Thymus (tissue), 11 donors: ENCODE data around the gene C2CD2L. TPM values are rescaled to one million over a fixed set of nuclear protein-coding genes. Genes with fewer than 3 reads are reported as not detected.

ENCODE experiments used
- DNase-seq, 9 donors: peaks; one replicate each; pipeline ENCODE4 v3.0.0-alpha.2; 2013; ENCODE audit warnings: low spot score in 9 of 9, low read depth in 6 of 9, missing footprints in 1 of 9
- H3K27ac ChIP-seq, 2 donors: one replicate each; pipeline ENCODE4 v1.5.1; 2013; ENCODE audit warnings: control low read depth in 1 of 2, low read depth in 1 of 2, low read length in 1 of 2, mild to moderate bottlenecking in 1 of 2, moderate library complexity in 1 of 2
- H3K27me3 ChIP-seq, 2 donors: one replicate each; pipeline ENCODE4 v1.5.1; 2013; ENCODE audit warnings: low read length in 1 of 2; ENCODE audit not compliant: control insufficient read depth in 2 of 2, insufficient read depth in 1 of 2
- H3K36me3 ChIP-seq, 2 donors: one replicate each; pipeline ENCODE4 v1.5.1; 2013; ENCODE audit warnings: low read length in 1 of 2, mild to moderate bottlenecking in 1 of 2, moderate library complexity in 1 of 2; ENCODE audit not compliant: control insufficient read depth in 2 of 2, insufficient read depth in 2 of 2
- H3K4me1 ChIP-seq, 2 donors: one replicate each; pipeline ENCODE4 v1.5.1; 2013; ENCODE audit warnings: low read length in 2 of 2; ENCODE audit not compliant: control insufficient read depth in 2 of 2, insufficient read depth in 2 of 2
- H3K4me3 ChIP-seq, 2 donors: one replicate each; pipeline ENCODE4 v1.5.1; 2013; ENCODE audit warnings: low read length in 2 of 2, control low read depth in 1 of 2, mild to moderate bottlenecking in 1 of 2
- H3K9me3 ChIP-seq, 2 donors: one replicate each; pipeline ENCODE4 v1.5.1; 2013; ENCODE audit warnings: low read length in 1 of 2, mild to moderate bottlenecking in 1 of 2; ENCODE audit not compliant: control insufficient read depth in 2 of 2, insufficient read depth in 1 of 2
- WGBS: extraction: QIAGEN DNeasy Blood & Tissue Kit; methylation state at CpG from one replicate; pipeline ENCODE4 v1.1.7; 2013; 5-methylcytosine and 5-hydroxymethylcytosine counted together
- polyA plus RNA-seq: library from polyadenylated mRNA; stranded (reverse); fragments of 200-250 nt; gene quantifications from one replicate; pipeline ENCODE4 v1.2.3, GENCODE V29; 2013
- total RNA-seq: library from RNA; stranded (reverse); fragments of 120-200 nt; gene quantifications from one replicate; pipeline ENCODE4 v1.2.4, GENCODE V29; 2013
- donor health status: healthy.

The C2CD2L gene
- total and polyA plus RNA-seq, 2 donors, result 4.7 to 11.1 TPM

DNA sequence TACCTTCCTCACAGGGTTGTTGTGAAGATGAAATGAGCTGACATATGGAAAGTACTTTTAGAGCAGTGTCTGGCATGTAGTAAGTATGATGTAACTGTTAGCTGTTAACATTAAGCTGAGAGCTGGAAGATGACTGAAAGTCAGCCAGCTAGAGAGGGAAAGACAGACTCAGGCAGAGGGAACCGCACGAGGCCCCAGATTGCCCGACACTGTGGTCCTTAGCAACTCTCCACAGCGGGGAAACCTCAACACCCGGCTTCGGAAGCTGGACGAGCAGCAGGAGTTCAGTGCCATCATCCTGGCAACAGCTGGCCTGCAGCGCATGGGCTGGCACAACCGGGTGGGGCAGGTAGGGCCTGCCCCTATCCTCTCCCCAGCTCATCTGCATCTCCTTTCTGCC is 16.0 kb upstream of the C2CD2L start:
- peaks cover 10 to 37% of the 10 kb centered on the region in 2 donors for H3K36me3 ChIP-seq
- H3K27ac ChIP-seq, result peak overlapping the region in 1 of 2 donors; percentile 26
- no peaks in the 10 kb centered on the region for H3K27me3 ChIP-seq
- H3K4me1 ChIP-seq, result peaks cover 21 to 38% of the 10 kb centered on the region in 2 donors
- 97% methylated on average over 9 of the region's 9 CpGs for WGBS
- peaks cover 1 to 3% of the 10 kb centered on the region in 2 donors for H3K9me3 ChIP-seq
- no peak overlapping the region for H3K4me3 ChIP-seq
- DNase-seq, result no peak

DNA sequence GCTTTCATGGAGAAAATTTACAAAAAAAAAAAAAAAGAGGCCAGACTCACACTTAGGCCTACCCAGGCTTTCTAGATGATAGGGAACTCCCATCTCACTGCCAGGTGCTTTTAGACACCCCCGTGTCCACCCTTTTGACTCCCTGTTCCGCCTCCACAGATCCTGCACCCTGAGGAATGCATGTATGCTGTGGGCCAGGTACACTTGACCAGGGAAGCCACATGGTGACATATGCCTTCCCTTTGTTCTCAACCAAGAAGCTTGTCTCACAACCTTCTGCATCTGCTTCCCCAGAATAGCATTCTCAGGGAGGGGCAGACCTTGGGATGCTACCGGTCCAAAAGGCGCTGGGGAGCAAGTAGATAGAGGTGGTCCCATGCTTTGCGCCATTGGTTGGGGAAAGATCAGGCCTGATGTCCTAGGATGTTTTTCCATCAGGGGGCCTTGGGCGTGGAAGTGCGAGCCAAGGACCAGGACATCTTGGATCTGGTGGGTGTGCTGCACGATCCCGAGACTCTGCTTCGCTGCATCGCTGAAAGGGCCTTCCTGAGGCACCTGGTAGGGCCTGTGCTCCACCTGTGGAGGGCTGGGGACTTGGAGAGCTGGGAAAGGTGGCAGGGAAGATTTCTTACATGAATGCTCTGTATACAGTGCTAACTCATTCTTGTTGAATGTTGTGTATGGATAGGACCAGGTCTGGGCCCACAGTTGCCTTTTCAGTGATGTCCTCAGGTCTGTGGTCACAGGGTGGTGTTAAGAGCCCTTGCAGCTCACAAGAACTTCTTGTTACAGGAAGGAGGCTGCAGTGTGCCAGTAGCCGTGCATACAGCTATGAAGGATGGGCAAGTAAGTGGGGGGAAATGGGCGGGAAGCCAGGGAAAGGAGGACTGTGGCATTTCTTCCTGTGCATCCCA is 14.9 kb upstream of the C2CD2L start:
- Histone ChIP-seq H3K27ac (peak overlapping the region; percentile 11 to 33), H3K4me3 (peak overlapping the region; percentile 59 to 85), H3K4me1 (peaks cover 21 to 39% of the 10 kb centered on the region in 2 donors), H3K9me3 (peaks cover 1 to 3% of the 10 kb centered on the region in 2 donors), H3K36me3 (peaks cover 10 to 46% of the 10 kb centered on the region in 2 donors), H3K27me3 (no peaks in the 10 kb centered on the region)
- DNase-seq, result no peak
- 91% methylated on average over 13 of the region's 13 CpGs for WGBS

DNA sequence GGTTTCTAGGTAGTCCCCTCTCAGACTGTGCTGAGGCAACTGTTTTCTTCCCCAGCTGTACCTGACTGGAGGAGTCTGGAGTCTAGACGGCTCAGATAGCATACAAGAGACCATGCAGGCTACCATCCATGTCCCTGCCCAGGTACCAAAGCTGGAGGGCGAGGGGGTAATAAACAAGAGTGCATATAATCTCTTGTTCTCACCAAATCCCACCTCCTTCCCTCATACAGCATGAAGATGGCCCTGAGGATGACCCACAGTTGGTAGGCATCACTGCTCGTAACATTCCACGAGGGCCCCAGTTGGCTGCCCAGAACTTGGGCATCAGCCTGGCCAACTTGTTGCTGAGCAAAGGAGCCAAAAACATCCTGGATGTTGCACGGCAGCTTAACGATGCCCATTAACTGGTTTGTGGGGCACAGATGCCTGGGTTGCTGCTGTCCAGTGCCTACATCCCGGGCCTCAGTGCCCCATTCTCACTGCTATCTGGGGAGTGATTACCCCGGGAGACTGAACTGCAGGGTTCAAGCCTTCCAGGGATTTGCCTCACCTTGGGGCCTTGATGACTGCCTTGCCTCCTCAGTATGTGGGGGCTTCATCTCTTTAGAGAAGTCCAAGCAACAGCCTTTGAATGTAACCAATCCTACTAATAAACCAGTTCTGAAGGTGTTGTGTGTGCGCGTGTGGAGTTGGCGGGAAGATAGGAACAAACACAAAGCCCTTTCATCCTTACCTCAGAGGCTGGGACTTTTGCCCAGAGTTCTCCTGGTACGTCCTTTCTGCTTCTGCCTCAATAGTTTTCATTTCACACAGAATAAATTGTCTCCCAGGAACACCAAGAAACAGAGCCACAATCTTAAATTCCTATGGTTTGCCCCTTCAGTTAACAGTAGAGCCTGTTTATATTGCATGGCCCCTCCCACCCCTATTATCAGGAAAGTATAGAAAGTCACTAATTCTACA is 14.0 kb upstream of the C2CD2L start:
- Histone ChIP-seq H3K4me1 (peaks cover 21 to 34% of the 10 kb centered on the region in 2 donors), H3K9me3 (peaks cover 1 to 3% of the 10 kb centered on the region in 2 donors), H3K27me3 (no peaks in the 10 kb centered on the region), H3K36me3 (peaks cover 18 to 55% of the 10 kb centered on the region in 2 donors), H3K4me3 (peak overlapping the region; percentile 59 to 85), H3K27ac (peak overlapping the region; percentile 37 to 88)
- DNase-seq, result no peak
- 66% methylated on average over 12 of the region's 12 CpGs for WGBS

DNA sequence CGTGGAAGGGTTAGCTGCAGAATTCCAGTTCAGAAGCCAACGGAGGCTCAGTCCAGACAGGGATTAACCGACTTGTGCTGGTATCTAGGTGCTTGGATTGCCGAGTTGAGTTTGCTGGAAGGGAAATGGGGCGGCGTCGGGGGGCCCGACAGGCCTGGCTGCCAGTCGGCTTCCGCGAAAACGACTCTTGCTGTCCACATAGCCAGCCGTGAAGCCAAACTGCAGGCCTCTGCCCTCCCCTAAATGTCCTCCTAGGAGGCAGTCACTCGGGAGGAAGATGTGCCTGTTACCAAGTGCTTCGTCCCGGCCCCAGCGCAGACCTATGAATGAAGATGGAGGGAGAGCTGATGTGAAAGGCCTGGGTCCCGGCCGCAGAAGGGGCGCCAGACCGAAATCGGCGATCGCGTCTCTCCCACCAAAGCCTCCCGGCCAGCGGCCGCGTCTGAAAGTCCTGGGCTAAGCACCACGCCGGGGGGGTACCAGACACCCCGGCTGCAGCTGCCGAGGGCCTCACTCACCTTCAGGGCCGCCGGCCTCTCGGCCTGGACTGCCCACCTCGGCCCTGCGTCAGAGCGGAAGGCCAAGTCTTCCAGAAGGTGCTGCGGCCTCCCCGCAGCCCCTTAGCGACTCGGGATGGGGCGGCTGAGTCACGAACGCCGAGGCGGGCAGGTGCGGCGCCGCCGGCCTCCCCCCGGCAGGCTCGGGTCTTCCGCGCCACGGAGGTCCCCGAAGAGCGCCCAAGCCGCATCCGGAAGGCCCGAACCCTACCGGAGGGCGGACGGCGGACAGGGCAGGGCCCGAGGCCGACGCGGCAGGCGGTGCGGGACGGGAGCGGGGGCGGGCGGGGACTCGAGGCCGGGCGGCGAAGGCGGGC is 13.0 kb upstream of the C2CD2L start:
- under 1% methylated on average over 81 of the region's 81 CpGs for WGBS
- H3K4me1 ChIP-seq, result peaks cover 21 to 34% of the 10 kb centered on the region in 2 donors
- H3K4me3 ChIP-seq, result peak overlapping the region; percentile 59 to 85
- H3K27me3 ChIP-seq, result no peaks in the 10 kb centered on the region
- peak overlapping the region; percentile 83 to 88 for H3K27ac ChIP-seq
- peak in 3 of 9 donors; percentile 32 to 53 (median 39) for DNase-seq
- peaks cover 1 to 3% of the 10 kb centered on the region in 2 donors for H3K9me3 ChIP-seq
- H3K36me3 ChIP-seq, result peaks cover 18 to 58% of the 10 kb centered on the region in 2 donors

DNA sequence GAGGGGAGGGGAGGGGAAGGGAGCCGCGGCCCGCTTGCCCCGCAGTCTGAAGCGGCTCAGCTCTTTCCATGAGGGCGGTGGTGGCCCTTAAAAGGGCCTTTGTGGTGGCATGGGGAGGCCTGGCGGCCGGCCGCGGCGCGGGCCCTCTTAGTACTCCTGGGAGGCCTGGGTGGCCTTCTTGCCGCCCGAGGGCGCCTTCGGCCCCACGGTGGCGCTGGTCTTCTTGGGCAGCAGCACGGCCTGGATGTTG is 12.4 kb upstream of the C2CD2L start:
- Histone ChIP-seq H3K27ac (peak overlapping the region; percentile 83 to 88), H3K27me3 (no peaks in the 10 kb centered on the region), H3K4me3 (peak overlapping the region; percentile 59 to 85), H3K36me3 (peaks cover 18 to 56% of the 10 kb centered on the region in 2 donors), H3K4me1 (peaks cover 21 to 34% of the 10 kb centered on the region in 2 donors), H3K9me3 (peaks cover 1 to 3% of the 10 kb centered on the region in 2 donors)
- peak in 1 of 9 donors; percentile 64 for DNase-seq
- whole genome bisulfite sequencing, result 0% methylated on average over 19 of the region's 19 CpGs

DNA sequence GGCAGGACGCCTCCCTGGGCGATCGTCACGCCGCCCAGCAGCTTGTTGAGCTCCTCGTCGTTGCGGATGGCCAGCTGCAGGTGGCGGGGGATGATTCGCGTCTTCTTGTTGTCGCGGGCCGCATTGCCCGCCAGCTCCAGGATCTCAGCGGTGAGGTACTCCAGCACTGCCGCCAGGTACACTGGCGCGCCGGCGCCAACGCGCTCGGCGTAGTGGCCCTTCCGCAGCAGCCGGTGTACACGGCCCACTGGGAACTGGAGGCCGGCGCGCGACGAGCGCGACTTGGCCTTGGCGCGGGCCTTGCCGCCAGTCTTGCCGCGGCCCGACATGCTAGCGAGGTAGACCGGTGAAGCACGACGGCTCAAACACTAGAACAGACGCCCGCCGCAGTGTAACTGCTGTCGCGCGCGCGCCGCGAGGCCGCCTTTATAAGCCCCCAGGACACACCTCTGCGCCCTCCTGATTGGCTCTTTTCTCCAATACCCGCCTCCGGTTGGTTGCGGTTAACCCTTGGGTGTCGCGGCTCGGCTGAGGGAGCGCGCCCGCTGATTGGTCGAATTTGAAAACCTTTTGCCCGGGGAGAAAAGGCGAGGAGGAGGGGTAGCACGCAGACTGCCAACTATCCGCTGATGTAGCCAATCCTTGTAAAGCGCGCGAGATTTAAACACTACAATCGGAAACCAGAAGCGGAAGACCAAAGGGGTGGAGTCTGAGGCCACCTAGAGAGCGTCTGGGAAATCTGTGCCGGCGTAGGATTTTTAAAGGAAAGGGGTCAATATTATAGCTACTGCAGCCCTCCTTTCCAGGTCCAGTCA is 11.9 kb upstream of the C2CD2L start:
- Histone ChIP-seq H3K27ac (peak overlapping the region; percentile 83 to 88), H3K27me3 (no peaks in the 10 kb centered on the region), H3K4me1 (peaks cover 23 to 37% of the 10 kb centered on the region in 2 donors), H3K9me3 (peaks cover 1 to 3% of the 10 kb centered on the region in 2 donors), H3K4me3 (peak overlapping the region; percentile 59 to 85), H3K36me3 (peaks cover 18 to 54% of the 10 kb centered on the region in 2 donors)
- whole genome bisulfite sequencing, result under 1% methylated on average over 79 of the region's 79 CpGs
- DNase-seq, result peak; percentile 97 to 100 (median 99)

DNA sequence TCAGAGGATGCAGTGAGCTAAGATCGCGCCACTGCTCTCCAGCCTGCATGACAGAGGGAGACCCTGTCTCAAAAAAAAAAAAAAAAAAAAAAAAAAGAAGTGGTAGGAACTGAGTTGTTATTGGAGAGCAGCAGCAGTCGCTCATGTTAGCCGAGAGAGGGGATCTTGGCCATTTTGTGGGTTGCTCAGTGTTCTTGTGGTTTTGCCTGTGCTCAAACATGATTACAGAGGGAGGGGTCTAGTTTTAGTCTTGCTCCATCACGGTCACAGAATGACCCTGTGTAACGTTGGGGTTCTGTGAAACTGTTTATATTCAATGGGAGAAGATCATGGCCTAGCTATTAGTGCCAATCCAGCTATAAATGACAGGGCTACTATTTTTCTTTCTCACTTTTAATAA is 7.4 kb upstream of the C2CD2L start:
- H3K27me3 ChIP-seq, result no peaks in the 10 kb centered on the region
- H3K4me1 ChIP-seq, result peaks cover 14 to 35% of the 10 kb centered on the region in 2 donors
- DNase-seq, result no peak
- no peak overlapping the region for H3K4me3 ChIP-seq
- peaks cover 8 to 22% of the 10 kb centered on the region in 2 donors for H3K36me3 ChIP-seq
- peaks cover 0 to 1% of the 10 kb centered on the region in 2 donors for H3K9me3 ChIP-seq
- no peak overlapping the region for H3K27ac ChIP-seq
- WGBS, result 69% methylated on average over 6 of the region's 6 CpGs
